Caco-2 (cell line): Measurements from ENCODE around the gene ATG12. TPM values are rescaled to one million over a fixed set of nuclear protein-coding genes. Genes with fewer than 3 reads are reported as not detected.

Experiments used
- BruUV-seq: library from RNA; stranded (reverse); fragments of 400-500 nt; replicated peaks from 2 replicates; lab custom pipeline; 2021; lab: Mats Ljungman, UMichigan
- CTCF ChIA-PET: fragments of 300-600 bp; sonication (Branson Sonifier 250); formaldehyde crosslinking; loops from one replicate; lab custom pipeline; 2022; ENCODE audit warnings: antibody characterized with exemption; lab: Charles Lee
- POLR2A ChIA-PET: fragments of 300-600 bp; sonication (Branson Sonifier 250); formaldehyde crosslinking; loops from one replicate; lab custom pipeline; 2022; ENCODE audit warnings: antibody characterized with exemption; lab: Charles Lee
- DNase-seq, 2 experiments: peaks; one replicate each; pipeline versions ENCODE4 v3.0.0 to v3.0.0-alpha.2; 2020 to 2022
- H3K27me3 ChIP-seq: replicated peaks from 2 replicates; pipeline ENCODE4 v1.6.0; 2011; ENCODE audit warnings: low read length; ENCODE audit not compliant: control insufficient read depth, insufficient read depth
- H3K36me3 ChIP-seq: 2 replicates; pipeline ENCODE4 v1.5.1; 2011; ENCODE audit warnings: low read length; ENCODE audit not compliant: control insufficient read depth, insufficient read depth
- H3K4me1 ChIP-seq: fragments of 250-450 bp; sonication (Bioruptor Pico); 2 replicates; pipeline ENCODE4 v1.5.1; 2020; ENCODE audit warnings: mild to moderate bottlenecking
- H3K4me3 ChIP-seq: 2 replicates; pipeline ENCODE4 v1.5.1; 2011; ENCODE audit warnings: low read depth, mild to moderate bottlenecking, control low read depth, low read length
- H3K9me3 ChIP-seq: fragments of 250-450 bp; sonication (Bioruptor Pico); 2 replicates; pipeline ENCODE4 v1.5.1; 2020; ENCODE audit warnings: mild to moderate bottlenecking, moderate library complexity
- H3K27ac Mint-ChIP-seq: one replicate; pipeline ENCODE4 v1.8.0; 2022; ENCODE audit warnings: mixed read lengths; ENCODE audit not compliant: unreplicated experiment
- H3K27me3 Mint-ChIP-seq: one replicate; pipeline ENCODE4 v1.8.0; 2022; ENCODE audit warnings: mixed read lengths; ENCODE audit not compliant: insufficient read depth, unreplicated experiment
- H3K36me3 Mint-ChIP-seq: one replicate; pipeline ENCODE4 v1.8.0; 2022; ENCODE audit warnings: mild to moderate bottlenecking, mixed read lengths; ENCODE audit not compliant: insufficient read depth, unreplicated experiment
- H3K4me1 Mint-ChIP-seq: one replicate; pipeline ENCODE4 v1.8.0; 2022; ENCODE audit warnings: low read depth, mixed read lengths; ENCODE audit not compliant: unreplicated experiment
- H3K4me3 Mint-ChIP-seq: one replicate; pipeline ENCODE4 v1.8.0; 2022; ENCODE audit warnings: mild to moderate bottlenecking, moderate library complexity, mixed read lengths; ENCODE audit not compliant: unreplicated experiment
- H3K9me3 Mint-ChIP-seq: one replicate; pipeline ENCODE4 v1.8.0; 2022; ENCODE audit warnings: mixed read lengths; ENCODE audit not compliant: unreplicated experiment
- CTCF ChIP-seq, 2 experiments: fragments of 200-600 bp in 1 of 2; IDR thresholded peaks; 1 replicate in 1 of 2; 2 replicates in 1 of 2; pipeline versions ENCODE4 v1.5.1 to v1.8.0; 2011 to 2022; ENCODE audit warnings: antibody characterized with exemption in 1 of 2, control low read depth in 1 of 2, inconsistent platforms in 1 of 2, low read depth in 1 of 2, low read length in 1 of 2, mild to moderate bottlenecking in 1 of 2, moderate library complexity in 1 of 2; ENCODE audit not compliant: insufficient read depth in 1 of 2, severe bottlenecking in 1 of 2, unreplicated experiment in 1 of 2
- intact Hi-C: fragments of 100-400 bp; cut with micrococcal nuclease; formaldehyde crosslinking; loops from one replicate; pipeline ENCODE4 v1.10.0; 2022; ENCODE audit not compliant: unreplicated experiment
- total RNA-seq: library from RNA; stranded (reverse); gene quantifications from 2 replicates; pipeline ENCODE4 v1.2.3, GENCODE V29; 2022

Gene ATG12
- total RNA-seq, 1 experiment from 2014 or later, result 46.8 TPM

- Mint-ChIP-seq H3K4me3 (peak overlapping the region; percentile 7), H3K36me3 (no peaks in the 10 kb centered on the region), H3K27ac (peak overlapping the region; percentile 36), H3K4me1 (peaks cover 28% of the 10 kb centered on the region), H3K27me3 (no peaks in the 10 kb centered on the region), H3K9me3 (peaks cover 22% of the 10 kb centered on the region)
- no peak for TF ChIP-seq CTCF (IDR thresholded peaks at IDR 0.05; ENCODE audit: insufficient read depth in 1 of 2, low read depth in 1 of 2, low read length in 1 of 2, severe bottlenecking in 1 of 2, unreplicated experiment in 1 of 2)
- no peaks in the 10 kb centered on the region for H3K27me3 ChIP-seq
- no peaks in the 10 kb centered on the region for H3K36me3 ChIP-seq
- no peak for DNase-seq
- POLR2A ChIA-PET, result no interaction called here
- CTCF ChIA-PET, result no interaction called here
- H3K4me1 ChIP-seq, result peaks cover 33% of the 10 kb centered on the region
- H3K4me3 ChIP-seq, result no peak overlapping the region
- intact Hi-C loops, result no loop called here
- 0 out of 2 replicates have a peak, but pooled peaks cover 7% of the 10 kb centered on the region for H3K9me3 ChIP-seq
- BruUV-seq, result no TSS peak
Measured at GRCh38 chr5:115857057-115857479, 15.7 kb upstream of the ATG12 start.

- intact Hi-C loops, result no loop called here
- no peaks in the 10 kb centered on the region for H3K27me3 Mint-ChIP-seq
- 0 out of 2 replicates have a peak, but pooled peaks cover 7% of the 10 kb centered on the region for H3K9me3 ChIP-seq
Measured at GRCh38 chr5:115855959-115856358, 14.6 kb upstream of the ATG12 start.

GRCh38 chr5:115854139-115854538 lies 12.8 kb upstream of the ATG12 start:
- BruUV-seq, result no TSS peak
- CTCF ChIA-PET, result no interaction called here
- no peak for TF ChIP-seq CTCF (IDR thresholded peaks at IDR 0.05; ENCODE audit: insufficient read depth in 1 of 2, low read depth in 1 of 2, low read length in 1 of 2, severe bottlenecking in 1 of 2, unreplicated experiment in 1 of 2)
- H3K4me1 Mint-ChIP-seq, result peaks cover 32% of the 10 kb centered on the region
- peaks cover 43% of the 10 kb centered on the region for H3K4me1 ChIP-seq
- H3K4me3 Mint-ChIP-seq, result no peak overlapping the region
- POLR2A ChIA-PET, result interaction anchor here (0.6 kb wide), 1 partner anchor 217 kb away, joined by 7 read pairs; no protein-coding TSS in a partner anchor
- no peak overlapping the region for H3K27ac Mint-ChIP-seq
- no peaks in the 10 kb centered on the region for H3K36me3 ChIP-seq
- no peaks in the 10 kb centered on the region for H3K36me3 Mint-ChIP-seq
- peaks cover 11% of the 10 kb centered on the region for H3K9me3 Mint-ChIP-seq
- H3K27me3 ChIP-seq, result no peaks in the 10 kb centered on the region
- H3K4me3 ChIP-seq, result no peak overlapping the region
- no peak for DNase-seq
- no peaks in the 10 kb centered on the region for H3K27me3 Mint-ChIP-seq
- intact Hi-C loops, result no loop called here
- 0 out of 2 replicates have a peak, but pooled peaks cover 7% of the 10 kb centered on the region for H3K9me3 ChIP-seq

More at GRCh38 chr5:115855959-115856358, 14.6 kb upstream of the ATG12 start:
- peaks cover 16% of the 10 kb centered on the region for H3K9me3 Mint-ChIP-seq
- H3K27ac Mint-ChIP-seq, result no peak overlapping the region
- POLR2A ChIA-PET, result no interaction called here
- Histone ChIP-seq H3K4me1 (peaks cover 36% of the 10 kb centered on the region), H3K27me3 (no peaks in the 10 kb centered on the region), H3K36me3 (no peaks in the 10 kb centered on the region), H3K4me3 (no peak overlapping the region)
- H3K4me3 Mint-ChIP-seq, result no peak overlapping the region
- no peak for DNase-seq
- H3K4me1 Mint-ChIP-seq, result peaks cover 26% of the 10 kb centered on the region
- CTCF ChIA-PET, result no interaction called here
- BruUV-seq, result no TSS peak
- TF ChIP-seq CTCF (IDR thresholded peaks at IDR 0.05; ENCODE audit: insufficient read depth in 1 of 2, low read depth in 1 of 2, low read length in 1 of 2, severe bottlenecking in 1 of 2, unreplicated experiment in 1 of 2), result no peak
- H3K36me3 Mint-ChIP-seq, result no peaks in the 10 kb centered on the region
